ENCODE results near the gene CBX4. TPM values are rescaled to one million over a fixed set of nuclear protein-coding genes. Genes with fewer than 3 reads are reported as not detected.

The CBX4 gene
- total RNA-seq, 6 experiments from 2014 or later = 8.9 to 21.9 (median 15.1) TPM

DNA sequence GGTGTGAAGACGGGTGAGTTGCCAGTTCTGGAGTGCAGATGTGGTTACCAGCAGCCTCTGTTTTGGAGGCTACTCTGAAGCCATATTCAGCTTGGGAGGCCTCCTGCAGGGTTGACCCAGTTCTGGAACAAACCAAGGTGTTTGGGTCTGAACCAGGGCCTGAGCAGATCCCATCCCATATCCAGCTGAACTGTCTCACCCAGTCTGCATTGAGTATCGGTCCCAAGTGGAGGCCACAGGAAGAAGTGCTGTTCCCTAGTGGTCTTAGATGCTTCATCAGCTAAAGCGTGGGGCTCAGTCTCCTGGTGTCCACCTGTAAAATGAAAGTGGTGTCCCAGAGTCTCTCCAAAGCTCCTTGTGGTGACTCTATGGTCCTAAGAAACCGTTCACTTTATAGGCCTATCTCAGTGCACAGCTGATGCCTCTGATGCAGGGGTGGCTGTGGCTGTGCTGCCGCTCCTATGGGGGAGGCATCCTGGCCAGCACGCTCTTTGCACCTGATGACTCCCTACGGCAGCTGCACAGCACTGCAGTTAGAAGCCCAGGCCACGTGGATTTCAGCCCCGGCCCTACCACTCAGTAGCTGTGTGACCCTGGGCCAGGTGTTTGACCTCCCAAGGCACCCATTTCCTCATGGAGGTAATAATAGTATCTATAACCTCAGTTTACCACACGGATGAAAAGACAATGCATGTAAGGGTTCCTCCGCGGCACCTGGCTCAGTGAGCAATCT is 21.0 kb downstream of the CBX4 start:
- no peaks in the 10 kb centered on the region for H3K9me3 ChIP-seq
- H3K36me3 ChIP-seq = no peaks in the 10 kb centered on the region
- H3K27me3 ChIP-seq = peaks cover 3 to 18% of the 10 kb centered on the region in 2 donors
- no peak for TF ChIP-seq POLR2A (IDR thresholded peaks at IDR 0.05)
- no peak for TF ChIP-seq CTCF (IDR thresholded peaks at IDR 0.05)
- no peak overlapping the region for H3K27ac ChIP-seq
- 96% methylated on average over 4 of the region's 12 CpGs for WGBS (ENCODE audit: insufficient coverage, low coverage, low lambda C conversion rate, missing lambda C conversion rate)
- no peak overlapping the region for H3K4me3 ChIP-seq
- ATAC-seq = no peak
- H3K4me1 ChIP-seq = peaks cover 0 to 37% (median 7%) of the 10 kb centered on the region in 4 donors
- no peak for DNase-seq
- intact Hi-C loops (cut with DNase I) = no loop called here

DNA sequence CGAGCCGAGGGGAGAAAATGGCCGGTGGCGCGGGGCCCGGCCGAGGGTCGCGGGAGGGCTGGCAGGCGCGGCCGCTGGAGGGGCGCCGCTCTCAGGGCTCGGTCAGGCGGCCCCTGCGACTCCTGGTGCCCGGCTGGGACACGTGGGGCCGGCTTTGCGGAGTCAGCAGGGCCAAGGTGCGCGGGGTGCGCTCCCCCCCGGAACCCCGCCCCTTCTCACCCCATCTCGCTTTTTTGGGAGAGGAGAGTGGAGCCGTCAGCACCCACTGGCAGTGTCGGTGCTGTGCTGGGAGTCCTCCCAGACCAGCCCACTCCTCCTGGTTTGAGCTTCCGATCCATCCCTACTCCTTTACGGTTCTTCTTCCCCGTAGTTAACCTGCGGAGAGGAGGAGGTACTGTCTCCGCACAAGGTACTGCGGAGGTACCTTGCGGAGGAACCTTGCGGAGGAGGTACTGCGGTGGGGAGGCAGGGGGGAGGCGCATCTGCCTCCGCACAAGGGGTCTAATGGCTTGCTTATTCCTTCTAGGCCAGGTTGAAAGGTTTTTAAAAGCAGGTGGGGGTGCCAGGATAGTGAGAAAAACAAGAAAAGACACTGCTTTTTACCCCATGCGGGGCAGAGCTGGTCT is 23.3 kb downstream of the CBX4 start:
- no peak overlapping the region for H3K27ac ChIP-seq
- no peak overlapping the region for H3K4me3 ChIP-seq
- H3K36me3 ChIP-seq = no peaks in the 10 kb centered on the region
- peaks cover 20 to 39% of the 10 kb centered on the region in 2 donors for H3K27me3 ChIP-seq
- TF ChIP-seq CTCF (IDR thresholded peaks at IDR 0.05) (no peak), POLR2A (IDR thresholded peaks at IDR 0.05) (no peak)
- no peaks in the 10 kb centered on the region for H3K9me3 ChIP-seq
- no peak for ATAC-seq
- DNase-seq = no peak
- WGBS (ENCODE audit: insufficient coverage, low coverage, low lambda C conversion rate, missing lambda C conversion rate) = 87% methylated on average over 9 of the region's 41 CpGs
- H3K4me1 ChIP-seq = peaks cover 0 to 29% (median 7%) of the 10 kb centered on the region in 4 donors
- intact Hi-C loops (cut with DNase I) = no loop called here

- ATAC-seq (peak; percentile 66 to 84 (median 74)), DNase-seq (peak; percentile 58 to 83 (median 77))
- Histone ChIP-seq H3K4me1 (peaks cover 0 to 30% (median 7%) of the 10 kb centered on the region in 4 donors), H3K4me3 (peak overlapping the region in 1 of 3 donors; percentile 19), H3K36me3 (no peaks in the 10 kb centered on the region), H3K9me3 (no peaks in the 10 kb centered on the region), H3K27me3 (peaks cover 22 to 41% of the 10 kb centered on the region in 2 donors), H3K27ac (no peak overlapping the region)
- WGBS (ENCODE audit: insufficient coverage, low coverage, low lambda C conversion rate, missing lambda C conversion rate) = 13% methylated on average over 6 of the region's 96 CpGs
- no peak for TF ChIP-seq CTCF (IDR thresholded peaks at IDR 0.05)
- TF ChIP-seq POLR2A (IDR thresholded peaks at IDR 0.05) = no peak
- intact Hi-C loops (cut with DNase I) = no loop called here
Observed at GRCh38 chr17:79814974-79815835, 24.0 kb downstream of the CBX4 start.

GRCh38 chr17:79814127-79814973 is 24.9 kb downstream of the CBX4 start:
- H3K9me3 ChIP-seq = no peaks in the 10 kb centered on the region
- no peaks in the 10 kb centered on the region for H3K36me3 ChIP-seq
- intact Hi-C loops (cut with DNase I) = no loop called here
- DNase-seq (no peak), ATAC-seq (no peak)
- peaks cover 0 to 30% (median 7%) of the 10 kb centered on the region in 4 donors for H3K4me1 ChIP-seq
- TF ChIP-seq CTCF (IDR thresholded peaks at IDR 0.05) (no peak), POLR2A (IDR thresholded peaks at IDR 0.05) (no peak)
- H3K4me3 ChIP-seq = peak overlapping the region in 1 of 3 donors; percentile 19
- WGBS (ENCODE audit: insufficient coverage, low coverage, low lambda C conversion rate, missing lambda C conversion rate) = 11% methylated on average over 17 of the region's 43 CpGs
- no peak overlapping the region for H3K27ac ChIP-seq
- peaks cover 22 to 44% of the 10 kb centered on the region in 2 donors for H3K27me3 ChIP-seq

All from right lobe of liver (tissue), 6 donors.